H1 (cell line): ENCODE data around the gene HSF5. TPM values are rescaled to one million over a fixed set of nuclear protein-coding genes. Genes with fewer than 3 reads are reported as not detected.

Experiments
- CTCF ChIA-PET: fragments of 300-600 bp; sonication (Branson Sonifier 250); formaldehyde crosslinking; loops from one replicate; lab custom pipeline; 2021; ENCODE audit not compliant: partially characterized antibody; lab: Charles Lee
- POLR2A ChIA-PET: fragments of 300-600 bp; sonication (Branson Sonifier 250); formaldehyde crosslinking; loops from one replicate; lab custom pipeline; 2021; ENCODE audit warnings: inconsistent platforms; ENCODE audit not compliant: partially characterized antibody; lab: Charles Lee
- DNase-seq, 2 experiments: peaks; one replicate each; pipeline versions ENCODE4 v3.0.0 to v3.0.0-alpha.2; 2010 to 2022; ENCODE audit warnings: low spot score in 2 of 2, low read depth in 1 of 2, mixed read lengths in 1 of 2
- FAIRE-seq: peaks from 2 replicates; lab custom pipeline; 2011; peaks lifted over from hg19 to GRCh38; lab: Jason Lieb, UNC
- H2AFZ ChIP-seq: 2 replicates; pipeline ENCODE4 v1.8.1; 2012; ENCODE audit warnings: low read length, inconsistent platforms
- H2AK5ac ChIP-seq: 2 replicates; pipeline ENCODE4 v1.6.1; 2013; ENCODE audit warnings: low read depth, low read length
- H2BK120ac ChIP-seq: replicated peaks from 2 replicates; pipeline ENCODE3; 2013; ENCODE audit warnings: low read depth, low read length, inconsistent platforms
- H2BK12ac ChIP-seq: 2 replicates; pipeline ENCODE4 v1.6.1; 2013; ENCODE audit warnings: low read depth, low read length
- H2BK15ac ChIP-seq: 2 replicates; pipeline ENCODE4 v1.6.1; 2013; ENCODE audit warnings: low read length
- H2BK20ac ChIP-seq: 2 replicates; pipeline ENCODE4 v1.6.1; 2013; ENCODE audit warnings: low read length
- H2BK5ac ChIP-seq: 2 replicates; pipeline ENCODE4 v1.6.1; 2013; ENCODE audit warnings: low read depth, low read length
- H3K14ac ChIP-seq: 2 replicates; pipeline ENCODE4 v1.6.1; 2013; ENCODE audit warnings: inconsistent platforms; ENCODE audit not compliant: insufficient read length
- H3K18ac ChIP-seq: 2 replicates; pipeline ENCODE4 v1.6.1; 2013; ENCODE audit warnings: low read length; ENCODE audit errors: extremely low read depth
- H3K23ac ChIP-seq: 2 replicates; pipeline ENCODE4 v1.6.1; 2013; ENCODE audit warnings: inconsistent platforms; ENCODE audit not compliant: insufficient read length
- H3K23me2 ChIP-seq: 2 replicates; pipeline ENCODE4 v1.6.1; 2013; ENCODE audit warnings: low read depth, low read length
- H3K27ac ChIP-seq: 2 replicates; pipeline ENCODE4 v1.6.1; 2011; ENCODE audit warnings: low read depth, low read length, inconsistent platforms
- H3K27me3 ChIP-seq, 4 experiments: replicated peaks in 1 of 4; 1 replicate in 1 of 4; 2 replicates in 3 of 4; pipeline versions ENCODE4 v1.6.1 to v1.8.1; 2011 to 2013; ENCODE audit warnings: low read length in 3 of 4, mild to moderate bottlenecking in 3 of 4, inconsistent platforms in 2 of 4, mixed read lengths in 2 of 4, moderate library complexity in 1 of 4; ENCODE audit not compliant: control insufficient read depth in 3 of 4, insufficient read depth in 3 of 4; ENCODE audit errors: extremely low read depth in 1 of 4
- H3K36me3 ChIP-seq, 4 experiments: 2 replicates each; pipeline versions ENCODE4 v1.6.1 to v1.8.1; 2011 to 2013; ENCODE audit warnings: mild to moderate bottlenecking in 4 of 4, low read length in 3 of 4, moderate library complexity in 2 of 4, control low read depth in 1 of 4, inconsistent platforms in 1 of 4; ENCODE audit not compliant: insufficient read depth in 4 of 4, control insufficient read depth in 2 of 4
- H3K4ac ChIP-seq: replicated peaks from 2 replicates; pipeline ENCODE3; 2013; ENCODE audit warnings: low read length, low read depth, mixed read lengths, inconsistent platforms; ENCODE audit not compliant: insufficient read length
- H3K4me1 ChIP-seq, 4 experiments: replicated peaks in 1 of 4; 1 replicate in 1 of 4; 2 replicates in 3 of 4; pipeline versions ENCODE4 v1.6.1 to v1.8.1; 2011 to 2013; ENCODE audit warnings: low read length in 3 of 4, inconsistent platforms in 2 of 4, mixed read lengths in 1 of 4; ENCODE audit not compliant: insufficient read depth in 4 of 4, control insufficient read depth in 3 of 4
- H3K4me2 ChIP-seq, 2 experiments: 2 replicates each; pipeline versions ENCODE4 v1.6.1 to v1.8.1; 2011 to 2013; ENCODE audit warnings: low read depth in 2 of 2, low read length in 2 of 2, control low read depth in 1 of 2, inconsistent platforms in 1 of 2, mild to moderate bottlenecking in 1 of 2; ENCODE audit not compliant: insufficient read depth in 1 of 2
- H3K4me3 ChIP-seq, 4 experiments: fragments of 200-600, 300-600 bp in 1 of 4; sonication (generic), shearing (Covaris generic), sonication (Bioruptor Twin) in 1 of 4; 2 replicates each; pipeline versions ENCODE4 v1.5.1 to v1.8.1; 2011 to 2016; ENCODE audit warnings: low read length in 4 of 4, low read depth in 3 of 4, control low read depth in 2 of 4, inconsistent platforms in 2 of 4, mild to moderate bottlenecking in 2 of 4, mixed read lengths in 1 of 4, moderate library complexity in 1 of 4; ENCODE audit not compliant: insufficient read depth in 2 of 4; ENCODE audit errors: extremely low read depth in 1 of 4
- H3K56ac ChIP-seq: replicated peaks from 2 replicates; pipeline ENCODE3; 2013; ENCODE audit warnings: low read depth, mild to moderate bottlenecking, mixed read lengths, low read length, inconsistent platforms; ENCODE audit not compliant: insufficient read length
- H3K79me1 ChIP-seq: 2 replicates; pipeline ENCODE4 v1.6.1; 2013; ENCODE audit warnings: low read depth, low read length, control low read depth
- H3K79me2 ChIP-seq, 2 experiments: 2 replicates each; pipeline versions ENCODE4 v1.6.1 to v1.8.1; 2012 to 2013; ENCODE audit warnings: low read length in 2 of 2, mild to moderate bottlenecking in 2 of 2, inconsistent platforms in 1 of 2; ENCODE audit not compliant: insufficient read depth in 2 of 2, control insufficient read depth in 1 of 2
- H3K9ac ChIP-seq, 4 experiments: replicated peaks in 1 of 4; 1 replicate in 1 of 4; 2 replicates in 3 of 4; pipeline versions ENCODE4 v1.6.1 to v1.8.1; 2011 to 2013; ENCODE audit warnings: low read depth in 3 of 4, low read length in 3 of 4, control low read depth in 2 of 4, mild to moderate bottlenecking in 2 of 4, moderate library complexity in 2 of 4, inconsistent platforms in 1 of 4; ENCODE audit errors: extremely low read depth in 1 of 4
- H3K9me3 ChIP-seq, 2 experiments: 2 replicates each; pipeline versions ENCODE4 v1.6.1 to v1.8.1; 2012 to 2013; ENCODE audit warnings: mild to moderate bottlenecking in 2 of 2, moderate library complexity in 2 of 2, control low read depth in 1 of 2, inconsistent platforms in 1 of 2, low read depth in 1 of 2, low read length in 1 of 2, mixed read lengths in 1 of 2; ENCODE audit not compliant: insufficient read depth in 2 of 2
- H4K20me1 ChIP-seq, 2 experiments: replicated peaks in 1 of 2; 2 replicates each; pipeline versions ENCODE3 to v1.8.1; 2011 to 2013; ENCODE audit warnings: inconsistent platforms in 2 of 2, low read length in 2 of 2, mild to moderate bottlenecking in 1 of 2; ENCODE audit not compliant: insufficient read depth in 2 of 2, control insufficient read depth in 1 of 2
- H4K5ac ChIP-seq: 2 replicates; pipeline ENCODE4 v1.6.1; 2013; ENCODE audit warnings: low read length, low read depth, mixed read lengths, inconsistent platforms; ENCODE audit not compliant: insufficient read length
- H4K8ac ChIP-seq: 2 replicates; pipeline ENCODE4 v1.8.0; 2013; ENCODE audit warnings: mild to moderate bottlenecking, moderate library complexity, low read length, inconsistent platforms; ENCODE audit not compliant: insufficient read depth; ENCODE audit errors: extremely low read depth
- H4K91ac ChIP-seq: replicated peaks from 2 replicates; pipeline ENCODE3; 2013; ENCODE audit warnings: low read length, mixed read lengths, inconsistent platforms; ENCODE audit not compliant: insufficient read length
- BACH1 ChIP-seq: IDR thresholded peaks from 2 replicates; pipeline ENCODE4 v1.6.1; 2012; ENCODE audit warnings: low read length, improper control_type of control experiment
- BRCA1 ChIP-seq: IDR thresholded peaks from 2 replicates; pipeline ENCODE4 v1.6.1; 2012; ENCODE audit warnings: low read depth, low read length, improper control_type of control experiment
- CBX5 ChIP-seq: fragments of 300-800, 300-1000 bp; sonication (generic); IDR thresholded peaks from 2 replicates; pipeline ENCODE4 v1.7.1; 2016; ENCODE audit warnings: antibody characterized with exemption, low read length, low read depth
- CREB1 ChIP-seq: IDR thresholded peaks from 2 replicates; pipeline ENCODE4 v1.6.1; 2012; ENCODE audit warnings: inconsistent platforms
- FOSL1 ChIP-seq: IDR thresholded peaks from 2 replicates; pipeline ENCODE4 v1.6.1; 2011; ENCODE audit warnings: mild to moderate bottlenecking, low read depth, low read length, moderate library complexity; ENCODE audit not compliant: insufficient read depth
- HDAC2 ChIP-seq, 2 experiments: fragments of 300-600 bp in 1 of 2; sonication (generic) in 1 of 2; IDR thresholded peaks; 2 replicates each; pipeline ENCODE4 v1.6.1; 2011 to 2012; ENCODE audit warnings: low read depth in 2 of 2, low read length in 2 of 2, mild to moderate bottlenecking in 2 of 2, moderate library complexity in 2 of 2, borderline replicate concordance in 1 of 2, inconsistent platforms in 1 of 2
- PHF8 ChIP-seq: fragments of 200-600 bp; sonication (generic); conservative IDR thresholded peaks from 2 replicates; pipeline ENCODE4 v1.7.1; 2012; ENCODE audit warnings: low read depth, mild to moderate bottlenecking, inconsistent platforms, low read length, moderate library complexity
- POLR2A ChIP-seq, 2 experiments: IDR thresholded peaks; 1 replicate in 1 of 2; 2 replicates in 1 of 2; pipeline ENCODE4 v1.6.1; 2011; ENCODE audit warnings: low read depth in 2 of 2, low read length in 2 of 2, mild to moderate bottlenecking in 2 of 2; ENCODE audit errors: control extremely low read depth in 1 of 2
- POU5F1 ChIP-seq: IDR thresholded peaks from 2 replicates; pipeline ENCODE4 v1.6.1; 2011; ENCODE audit warnings: low read depth, mild to moderate bottlenecking, low read length, moderate library complexity
- RAD21 ChIP-seq, 2 experiments: IDR thresholded peaks in 1 of 2; conservative IDR thresholded peaks in 1 of 2; 2 replicates each; pipeline ENCODE4 v1.6.1; 2011; ENCODE audit warnings: low read depth in 2 of 2, low read length in 2 of 2, improper control_type of control experiment in 1 of 2, inconsistent platforms in 1 of 2, mild to moderate bottlenecking in 1 of 2, moderate library complexity in 1 of 2
- RBBP5 ChIP-seq: IDR thresholded peaks from 2 replicates; pipeline ENCODE4 v1.7.1; 2012; ENCODE audit warnings: low read depth, mild to moderate bottlenecking, inconsistent platforms, low read length, moderate library complexity, borderline replicate concordance
- SAP30 ChIP-seq: fragments of 300-600 bp; sonication (generic); IDR thresholded peaks from 2 replicates; pipeline ENCODE4 v1.7.1; 2012; ENCODE audit warnings: low read length, moderate library complexity, mild to moderate bottlenecking, inconsistent platforms; ENCODE audit not compliant: insufficient read depth, insufficient replicate concordance
- TBP ChIP-seq: IDR thresholded peaks from 2 replicates; pipeline ENCODE4 v1.6.1; 2011; ENCODE audit warnings: low read depth, low read length, improper control_type of control experiment
- whole genome bisulfite sequencing, 2 experiments: shearing (Covaris generic) in 1 of 2; methylation state at CpG; one replicate each; pipeline versions ENCODE4 v1.1.6 to v1.1.7; 2013 to 2015; ENCODE audit warnings: low lambda C conversion rate in 2 of 2, mixed read lengths in 2 of 2, inconsistent platforms in 1 of 2, low coverage in 1 of 2, missing lambda C conversion rate in 1 of 2; ENCODE audit not compliant: insufficient replicate concordance in 2 of 2, insufficient coverage in 1 of 2, insufficient read length in 1 of 2; ENCODE audit errors: extremely low coverage in 1 of 2, missing lambda C conversion rate in 1 of 2; 5-methylcytosine and 5-hydroxymethylcytosine counted together
- polyA plus RNA-seq, 7 experiments: library from polyadenylated mRNA; depleted of rRNA in 3 of 7; stranded (reverse) in 5 of 7; unstranded in 2 of 7; fragments of >200 nt in 5 of 7; fragments of 200-250 nt in 2 of 7; gene quantifications; 1 replicate in 5 of 7; 2 replicates in 1 of 7; 4 replicates in 1 of 7; pipeline versions ENCODE4 v1.2.1 to v1.2.3, GENCODE V29; 2011 to 2013; ENCODE audit warnings: missing spikeins in 2 of 7, mixed read lengths in 2 of 7
- total RNA-seq: library from RNA; stranded (reverse); fragmentation: NEBNext Ultra II Directional; extraction: Animal tissue kit (Norgen Biotek cat#: 25700); gene quantifications from 2 replicates; pipeline ENCODE4 v1.2.1, GENCODE V29; 2021
- TF ChIP-seq, protein P1 (sequence below): IDR thresholded peaks from 2 replicates; pipeline ENCODE4 v1.6.1; 2011; ENCODE audit warnings: low read length, improper control_type of control experiment

Gene HSF5
- total and polyA plus RNA-seq, 2 of the 8 experiments (the other 6 are each of a cell fraction or from before 2014, with no cell fraction given): not detected

DNA sequence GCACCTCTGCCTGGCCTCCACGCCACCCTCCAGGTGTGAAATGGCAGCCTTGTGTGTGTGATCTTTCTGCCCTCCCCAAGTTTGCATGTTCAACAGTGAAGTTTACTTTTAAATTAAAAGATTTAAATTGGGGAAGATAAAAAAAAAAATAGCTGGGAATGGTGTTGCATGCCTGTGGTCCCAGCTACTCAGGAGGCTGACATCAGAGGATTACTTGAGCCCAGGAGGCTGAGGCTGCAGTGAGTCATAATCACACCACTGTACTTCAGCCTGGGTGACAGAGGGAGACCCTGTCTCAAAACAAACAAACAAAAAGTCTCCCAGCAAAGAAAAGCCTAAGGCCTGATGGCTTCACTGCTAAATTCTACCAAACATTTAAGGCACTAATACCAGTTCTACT lies 35.5 kb downstream of the HSF5 start:
- Histone ChIP-seq H3K56ac (no peak overlapping the region), H3K9ac (no peak overlapping the region), H3K4me3 (no peak overlapping the region), H4K91ac (no peak overlapping the region), H3K4me2 (no peak overlapping the region), H2BK12ac (no peak overlapping the region), H2AK5ac (no peak overlapping the region), H2BK120ac (no peak overlapping the region), H3K79me1 (no peaks in the 10 kb centered on the region), H3K23me2 (no peaks in the 10 kb centered on the region), H2BK20ac (no peak overlapping the region), H4K5ac (no peak overlapping the region), H3K27me3 (no peaks in the 10 kb centered on the region), H2AFZ (no peak overlapping the region), H4K20me1 (no peaks in the 10 kb centered on the region), H2BK5ac (no peak overlapping the region), H3K9me3 (no peaks in the 10 kb centered on the region), H4K8ac (no peak overlapping the region), H3K18ac (no peak overlapping the region), H3K27ac (no peak overlapping the region), H3K36me3 (no peaks in the 10 kb centered on the region), H3K4ac (no peak overlapping the region), H3K4me1 (no peaks in the 10 kb centered on the region), H3K23ac (no peak overlapping the region), H3K79me2 (no peaks in the 10 kb centered on the region), H2BK15ac (no peak overlapping the region), H3K14ac (no peak overlapping the region)
- ChIA-PET CTCF (interaction anchor here (0.6 to 1.6 kb wide), 3 partner anchors 135 to 177 kb away, joined by 3 to 5 read pairs (median 5); no protein-coding TSS in a partner anchor), POLR2A (no interaction called here)
- no peak for FAIRE-seq
- DNase-seq: no peak
- WGBS, 2 experiments: 89% methylated on average over 1 of the region's 1 CpG; no CpG with 5 or more reads in 1 of the 2 experiments
- TF ChIP-seq FOSL1 (no peak), POLR2A (IDR thresholded peaks at IDR 0.05; ENCODE audit: control extremely low read depth in 1 of 2, low read depth in 2 of 2, low read length in 2 of 2) (no peak), SAP30 (no peak), CREB1 (no peak), RAD21 (IDR thresholded peaks at IDR 0.05 in 1 of 2, conservative IDR thresholded peaks at IDR 0.05 in 1 of 2; ENCODE audit: low read depth in 2 of 2, low read length in 2 of 2) (no peak), BACH1 (no peak), BRCA1 (no peak), TBP (no peak), POU5F1 (no peak), PHF8 (no peak), CBX5 (no peak), RBBP5 (no peak), HDAC2 (IDR thresholded peaks at IDR 0.05; ENCODE audit: borderline replicate concordance in 1 of 2, low read depth in 2 of 2, low read length in 2 of 2) (no peak)
- TF ChIP-seq, protein P1, sequence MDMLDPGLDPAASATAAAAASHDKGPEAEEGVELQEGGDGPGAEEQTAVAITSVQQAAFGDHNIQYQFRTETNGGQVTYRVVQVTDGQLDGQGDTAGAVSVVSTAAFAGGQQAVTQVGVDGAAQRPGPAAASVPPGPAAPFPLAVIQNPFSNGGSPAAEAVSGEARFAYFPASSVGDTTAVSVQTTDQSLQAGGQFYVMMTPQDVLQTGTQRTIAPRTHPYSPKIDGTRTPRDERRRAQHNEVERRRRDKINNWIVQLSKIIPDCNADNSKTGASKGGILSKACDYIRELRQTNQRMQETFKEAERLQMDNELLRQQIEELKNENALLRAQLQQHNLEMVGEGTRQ: no peak
